Fibroblast of lung (primary cell): ENCODE results near the gene MCRS1. TPM values are rescaled to one million over a fixed set of nuclear protein-coding genes. Genes with fewer than 3 reads are reported as not detected.

Experiments used
- DNase-seq, 2 donors: peaks; one replicate each; pipeline versions ENCODE4 v3.0.0 to v3.0.0-alpha.2; 2010; ENCODE audit warnings: low read depth in 2 of 2
- H2AFZ ChIP-seq: 2 replicates; pipeline ENCODE4 v1.5.1; 2012; ENCODE audit warnings: low read length, control low read depth, inconsistent platforms
- H3K27ac ChIP-seq: 2 replicates; pipeline ENCODE4 v1.5.1; 2011; ENCODE audit warnings: low read length, control low read depth; ENCODE audit not compliant: insufficient read depth
- H3K27me3 ChIP-seq: 2 replicates; pipeline ENCODE4 v1.5.1; 2011; ENCODE audit warnings: mild to moderate bottlenecking, low read length; ENCODE audit not compliant: control insufficient read depth, insufficient read depth
- H3K36me3 ChIP-seq: 2 replicates; pipeline ENCODE4 v1.5.1; 2011; ENCODE audit warnings: low read length; ENCODE audit not compliant: control insufficient read depth, insufficient read depth
- H3K4me1 ChIP-seq: 2 replicates; pipeline ENCODE4 v1.5.1; 2011; ENCODE audit warnings: low read length; ENCODE audit not compliant: control insufficient read depth, insufficient read depth; ENCODE audit errors: extremely low read depth
- H3K4me2 ChIP-seq: 2 replicates; pipeline ENCODE4 v1.5.1; 2011; ENCODE audit warnings: low read length, control low read depth; ENCODE audit not compliant: insufficient read depth; ENCODE audit errors: extremely low read depth
- H3K4me3 ChIP-seq, 4 experiments: fragments of 200-600 bp in 1 of 4; sonication (generic) in 1 of 4; replicated peaks in 1 of 4; 2 replicates each; pipeline ENCODE4 v1.5.1; 2011 to 2016; ENCODE audit warnings: low read length in 4 of 4, low read depth in 3 of 4, mild to moderate bottlenecking in 3 of 4, control low read depth in 2 of 4, inconsistent platforms in 1 of 4, mixed read lengths in 1 of 4; ENCODE audit not compliant: insufficient read depth in 1 of 4; ENCODE audit errors: control extremely low read depth in 1 of 4
- H3K79me2 ChIP-seq: 2 replicates; pipeline ENCODE4 v1.5.1; 2012; ENCODE audit warnings: mild to moderate bottlenecking, low read length, inconsistent platforms; ENCODE audit not compliant: control insufficient read depth, insufficient read depth
- H3K9ac ChIP-seq: 2 replicates; pipeline ENCODE4 v1.5.1; 2011; ENCODE audit warnings: mild to moderate bottlenecking, low read length, control low read depth; ENCODE audit not compliant: insufficient read depth
- H3K9me3 ChIP-seq: 2 replicates; pipeline ENCODE4 v1.5.1; 2012; ENCODE audit warnings: low read depth, low read length; ENCODE audit not compliant: control insufficient read depth, insufficient read depth
- H4K20me1 ChIP-seq: 2 replicates; pipeline ENCODE4 v1.5.1; 2011; ENCODE audit warnings: low read length; ENCODE audit not compliant: control insufficient read depth, insufficient read depth; ENCODE audit errors: extremely low read depth
- EZH2 ChIP-seq: IDR thresholded peaks from 2 replicates; pipeline ENCODE4 v1.5.1; 2012; ENCODE audit warnings: low read length, control low read depth, mild to moderate bottlenecking; ENCODE audit errors: missing control alignments
- polyA plus RNA-seq, 2 donors: library from polyadenylated mRNA; depleted of rRNA in 1 of 2; stranded (reverse) in 1 of 2; unstranded in 1 of 2; fragments of >200 nt; gene quantifications; 2 replicates each; pipeline ENCODE4 v1.2.1, GENCODE V29; 2011 to 2012; ENCODE audit warnings: missing spikeins in 1 of 2
- total RNA-seq: library from RNA; depleted of rRNA; stranded (reverse); fragments of >200 nt; gene quantifications from 2 replicates; pipeline ENCODE4 v1.2.1, GENCODE V29; 2014
- TF ChIP-seq, protein P1 (sequence below), 2 donors: IDR thresholded peaks in 1 of 2; conservative IDR thresholded peaks in 1 of 2; 1 replicate in 1 of 2; 2 replicates in 1 of 2; pipeline ENCODE4 v1.5.1; 2011 to 2012; ENCODE audit warnings: low read length in 2 of 2, control low read depth in 1 of 2, inconsistent platforms in 1 of 2, low read depth in 1 of 2, mild to moderate bottlenecking in 1 of 2

Gene MCRS1
- total and polyA plus RNA-seq, 2 donors (not counting 1 experiment from before 2014, with no cell fraction given): 51.1 to 52.2 TPM

GRCh38 chr12:49546481-49546880, 21.5 kb downstream of the MCRS1 start:
- Histone ChIP-seq H3K4me2 (no peak overlapping the region), H2AFZ (no peak overlapping the region), H3K36me3 (no peaks in the 10 kb centered on the region), H3K4me1 (no peaks in the 10 kb centered on the region), H3K4me3 (no peak overlapping the region), H3K9me3 (no peaks in the 10 kb centered on the region), H3K9ac (no peak overlapping the region), H4K20me1 (no peaks in the 10 kb centered on the region), H3K79me2 (no peaks in the 10 kb centered on the region), H3K27me3 (peaks cover 25% of the 10 kb centered on the region), H3K27ac (no peak overlapping the region)
- no peak for TF ChIP-seq EZH2
- TF ChIP-seq, protein P1, sequence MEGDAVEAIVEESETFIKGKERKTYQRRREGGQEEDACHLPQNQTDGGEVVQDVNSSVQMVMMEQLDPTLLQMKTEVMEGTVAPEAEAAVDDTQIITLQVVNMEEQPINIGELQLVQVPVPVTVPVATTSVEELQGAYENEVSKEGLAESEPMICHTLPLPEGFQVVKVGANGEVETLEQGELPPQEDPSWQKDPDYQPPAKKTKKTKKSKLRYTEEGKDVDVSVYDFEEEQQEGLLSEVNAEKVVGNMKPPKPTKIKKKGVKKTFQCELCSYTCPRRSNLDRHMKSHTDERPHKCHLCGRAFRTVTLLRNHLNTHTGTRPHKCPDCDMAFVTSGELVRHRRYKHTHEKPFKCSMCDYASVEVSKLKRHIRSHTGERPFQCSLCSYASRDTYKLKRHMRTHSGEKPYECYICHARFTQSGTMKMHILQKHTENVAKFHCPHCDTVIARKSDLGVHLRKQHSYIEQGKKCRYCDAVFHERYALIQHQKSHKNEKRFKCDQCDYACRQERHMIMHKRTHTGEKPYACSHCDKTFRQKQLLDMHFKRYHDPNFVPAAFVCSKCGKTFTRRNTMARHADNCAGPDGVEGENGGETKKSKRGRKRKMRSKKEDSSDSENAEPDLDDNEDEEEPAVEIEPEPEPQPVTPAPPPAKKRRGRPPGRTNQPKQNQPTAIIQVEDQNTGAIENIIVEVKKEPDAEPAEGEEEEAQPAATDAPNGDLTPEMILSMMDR (conservative IDR thresholded peaks at IDR 0.05 in 1 of 2, IDR thresholded peaks at IDR 0.05 in 1 of 2; ENCODE audit: low read depth in 1 of 2, low read length in 2 of 2): no peak
- no peak for DNase-seq

- no peak for TF ChIP-seq EZH2
- TF ChIP-seq, protein P1 (conservative IDR thresholded peaks at IDR 0.05 in 1 of 2, IDR thresholded peaks at IDR 0.05 in 1 of 2; ENCODE audit: low read depth in 1 of 2, low read length in 2 of 2): no peak
- no peak for DNase-seq
- H3K27me3 ChIP-seq: peaks cover 29% of the 10 kb centered on the region
Observed at GRCh38 chr12:49545815-49546214, 22.1 kb downstream of the MCRS1 start.

DNA sequence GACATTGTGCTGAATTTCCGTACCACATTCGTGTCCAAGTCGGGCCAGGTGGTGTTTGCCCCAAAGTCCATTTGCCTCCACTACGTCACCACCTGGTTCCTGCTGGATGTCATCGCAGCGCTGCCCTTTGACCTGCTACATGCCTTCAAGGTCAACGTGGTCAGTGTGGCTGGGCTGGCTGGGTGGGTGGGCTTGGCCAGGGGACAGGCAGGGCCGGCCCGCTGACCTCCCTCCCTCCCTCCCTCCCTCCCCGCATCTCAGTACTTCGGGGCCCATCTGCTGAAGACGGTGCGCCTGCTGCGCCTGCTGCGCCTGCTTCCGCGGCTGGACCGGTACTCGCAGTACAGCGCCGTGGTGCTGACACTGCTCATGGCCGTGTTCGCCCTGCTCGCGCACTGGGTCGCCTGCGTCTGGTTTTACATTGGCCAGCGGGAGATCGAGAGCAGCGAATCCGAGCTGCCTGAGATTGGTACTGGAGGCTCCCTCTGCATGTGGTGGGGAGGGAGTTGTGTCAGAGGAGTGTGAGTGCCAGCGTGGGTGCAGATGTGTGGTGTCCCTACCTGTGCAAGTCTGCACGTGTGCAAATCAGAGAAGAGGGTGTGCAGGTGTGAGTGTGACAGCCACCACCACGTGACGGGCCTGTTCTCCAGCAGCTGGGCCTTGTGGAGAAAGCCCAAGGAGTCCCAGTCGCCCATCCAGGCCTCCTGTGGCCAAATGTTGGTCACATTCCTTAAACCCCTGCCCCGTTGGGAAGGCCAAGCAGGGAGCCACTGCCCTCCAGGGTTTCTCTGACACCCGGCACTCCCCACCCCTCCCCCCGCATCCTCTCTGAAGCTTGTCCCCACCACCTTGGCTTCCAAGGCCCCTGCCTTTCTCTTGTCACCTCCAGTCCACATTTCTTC, 23.8 kb downstream of the MCRS1 start:
- H3K4me1 ChIP-seq: no peaks in the 10 kb centered on the region
- H3K36me3 ChIP-seq: no peaks in the 10 kb centered on the region
- TF ChIP-seq, protein P1 (conservative IDR thresholded peaks at IDR 0.05 in 1 of 2, IDR thresholded peaks at IDR 0.05 in 1 of 2; ENCODE audit: low read depth in 1 of 2, low read length in 2 of 2): no peak
- TF ChIP-seq EZH2: peak; percentile 26
- no peak for DNase-seq
- no peak overlapping the region for H3K4me2 ChIP-seq
- no peak overlapping the region for H3K27ac ChIP-seq
- H3K9ac ChIP-seq: no peak overlapping the region
- H4K20me1 ChIP-seq: no peaks in the 10 kb centered on the region
- no peak overlapping the region for H2AFZ ChIP-seq
- no peak overlapping the region for H3K4me3 ChIP-seq
- peaks cover 42% of the 10 kb centered on the region for H3K27me3 ChIP-seq
- no peaks in the 10 kb centered on the region for H3K9me3 ChIP-seq
- no peaks in the 10 kb centered on the region for H3K79me2 ChIP-seq

More at GRCh38 chr12:49545815-49546214, 22.1 kb downstream of the MCRS1 start:
- Histone ChIP-seq H3K9me3 (no peaks in the 10 kb centered on the region), H4K20me1 (no peaks in the 10 kb centered on the region), H3K4me1 (no peaks in the 10 kb centered on the region), H2AFZ (no peak overlapping the region), H3K36me3 (no peaks in the 10 kb centered on the region), H3K79me2 (no peaks in the 10 kb centered on the region), H3K9ac (no peak overlapping the region), H3K27ac (no peak overlapping the region), H3K4me2 (no peak overlapping the region), H3K4me3 (no peak overlapping the region)
